Ammon's horn (tissue), 1 donor: ENCODE data around the gene MSRB1.

ENCODE experiments used
- DNase-seq: peaks from one replicate; pipeline ENCODE4 v3.0.0-alpha.2; 2016; ENCODE audit warnings: low spot score

Gene MSRB1

DNA sequence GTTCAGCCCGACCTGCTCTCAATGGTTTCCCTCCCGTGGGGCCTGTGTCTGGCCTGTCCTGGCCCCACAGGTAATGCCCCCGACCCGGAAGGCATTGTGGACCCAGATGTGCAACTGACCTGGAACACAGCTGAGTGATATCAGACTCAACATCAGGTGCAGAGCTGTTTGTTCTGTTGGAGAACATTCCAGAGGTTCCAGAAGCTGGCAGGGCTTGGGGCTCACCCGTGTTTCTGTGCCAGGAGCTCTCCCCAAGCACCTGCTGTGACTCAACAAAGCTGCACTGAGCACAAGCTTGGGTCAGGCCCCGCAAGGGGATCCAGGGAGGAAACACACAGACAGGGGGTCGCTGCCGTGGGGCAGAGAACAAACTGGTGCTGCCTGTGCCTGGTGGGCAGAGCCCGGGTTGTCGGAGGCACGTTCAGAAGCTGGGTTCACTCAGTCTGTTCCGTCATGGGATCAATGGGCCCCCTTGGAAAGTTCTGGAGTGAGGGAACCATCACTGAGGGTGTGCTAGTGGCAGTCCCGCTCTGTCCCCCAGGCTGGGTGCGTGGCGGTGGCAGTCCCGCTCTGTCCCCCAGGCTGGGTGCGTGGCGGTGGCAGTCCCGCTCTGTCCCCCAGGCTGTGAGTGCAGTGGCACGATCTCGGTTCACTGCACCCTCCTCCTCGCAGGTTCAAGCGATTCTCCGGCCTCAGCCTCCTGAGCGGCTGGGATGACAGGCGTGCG, 46.9 kb downstream of the MSRB1 start:
- no peak for DNase-seq

GRCh38 chr16:1895068-1895467, 47.9 kb downstream of the MSRB1 start:
- no peak for DNase-seq

GRCh38 chr16:1890708-1891050, 52.3 kb downstream of the MSRB1 start:
- no peak for DNase-seq

GRCh38 chr16:1890024-1890707, 52.8 kb downstream of the MSRB1 start:
- no peak for DNase-seq
